HG03103 (cell line): Measurements from ENCODE around the gene TXK.
A peak's percentile ranks its signal among the peaks of the same experiment; 100 is the strongest.

ENCODE experiments used
- ATAC-seq: cut with Tn5 transposase; IDR thresholded peaks from one replicate; pipeline ENCODE4 v1.9.1; 2021; ENCODE audit warnings: low read depth; ENCODE audit not compliant: unreplicated experiment

Gene TXK

GRCh38 chr4:48108309-48109073 lies 25.6 kb downstream of the TXK start:
- no peak for ATAC-seq

GRCh38 chr4:48105230-48105629 lies 28.8 kb downstream of the TXK start:
- no peak for ATAC-seq

GRCh38 chr4:48103483-48104139 lies 30.4 kb downstream of the TXK start:
- ATAC-seq: peak; percentile 68

DNA sequence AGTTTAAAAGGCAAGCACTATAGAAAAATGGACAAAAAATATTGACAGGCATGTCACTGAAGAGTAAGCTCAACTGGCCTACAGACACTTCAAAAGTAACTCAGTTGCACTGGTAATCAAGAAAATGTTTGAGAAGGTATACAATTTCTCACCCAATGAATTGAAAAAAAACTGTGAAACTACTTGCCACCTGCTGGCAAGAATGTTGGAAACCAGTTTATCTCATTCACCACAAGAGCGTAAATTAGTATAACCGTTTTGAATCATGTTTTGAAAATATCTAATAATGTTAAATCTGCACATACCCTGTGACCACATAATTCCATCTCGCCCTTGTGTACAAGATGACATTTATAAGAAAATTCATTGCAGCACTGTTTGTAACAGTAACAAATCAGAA lies 31.7 kb downstream of the TXK start:
- ATAC-seq: no peak

DNA sequence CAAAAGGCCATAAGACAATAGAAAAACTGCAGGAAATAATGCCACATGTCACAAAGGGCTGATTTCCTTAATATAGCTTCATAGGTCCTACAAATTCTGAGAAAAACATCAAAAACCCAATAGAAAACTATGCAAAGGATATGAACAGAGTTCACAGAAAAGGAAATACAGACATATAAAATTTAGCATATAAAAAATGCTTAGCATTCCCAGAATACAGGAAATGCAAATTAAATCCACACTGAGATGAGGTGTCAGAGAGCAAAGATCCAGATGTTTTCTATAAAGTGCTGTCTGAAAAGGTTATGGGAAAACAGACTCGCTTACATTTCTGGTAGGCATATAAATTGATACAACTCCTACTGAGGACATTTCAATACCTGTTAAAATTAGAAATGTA lies 33.8 kb downstream of the TXK start:
- ATAC-seq: no peak

GRCh38 chr4:48095441-48095840 lies 38.6 kb downstream of the TXK start:
- ATAC-seq: no peak

DNA sequence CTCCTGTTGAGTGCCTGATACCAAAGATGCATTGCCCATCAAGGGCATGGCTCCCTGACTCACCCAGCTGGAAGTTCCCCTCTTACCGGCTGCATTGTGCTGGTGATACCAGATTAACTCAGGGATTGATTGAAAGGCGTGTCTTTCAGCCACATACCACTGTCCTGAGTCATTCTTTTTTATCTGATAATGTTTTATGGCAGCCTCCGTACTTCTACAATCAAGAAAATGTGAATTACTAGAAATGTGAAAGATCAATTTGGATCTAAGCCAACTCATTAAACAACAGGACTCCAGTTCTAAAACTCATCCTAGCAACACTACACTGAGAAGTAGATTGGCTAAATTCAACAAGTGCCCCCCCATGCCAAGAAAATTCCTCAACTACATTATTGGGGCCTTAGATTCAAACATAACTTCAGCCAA lies 40.0 kb downstream of the TXK start:
- no peak for ATAC-seq

DNA sequence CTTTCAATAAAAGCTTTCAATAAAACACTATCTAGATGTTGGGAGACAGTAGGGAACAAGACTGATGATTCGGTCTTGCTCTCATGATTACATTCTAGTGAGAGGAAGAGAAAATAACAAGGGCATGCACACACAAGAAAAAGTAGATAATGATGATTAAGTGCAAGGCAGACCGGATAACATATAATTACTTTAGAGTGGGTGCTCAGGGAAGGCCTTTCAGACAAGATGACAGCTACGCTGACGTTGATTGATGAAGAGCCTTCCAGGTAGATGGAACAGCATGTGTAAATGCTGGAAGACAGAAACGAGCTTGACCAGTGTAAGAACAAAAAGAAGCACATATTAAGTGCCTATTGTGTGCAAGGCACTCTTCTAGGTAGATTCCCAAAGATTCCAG lies 43.4 kb downstream of the TXK start:
- ATAC-seq: no peak

DNA sequence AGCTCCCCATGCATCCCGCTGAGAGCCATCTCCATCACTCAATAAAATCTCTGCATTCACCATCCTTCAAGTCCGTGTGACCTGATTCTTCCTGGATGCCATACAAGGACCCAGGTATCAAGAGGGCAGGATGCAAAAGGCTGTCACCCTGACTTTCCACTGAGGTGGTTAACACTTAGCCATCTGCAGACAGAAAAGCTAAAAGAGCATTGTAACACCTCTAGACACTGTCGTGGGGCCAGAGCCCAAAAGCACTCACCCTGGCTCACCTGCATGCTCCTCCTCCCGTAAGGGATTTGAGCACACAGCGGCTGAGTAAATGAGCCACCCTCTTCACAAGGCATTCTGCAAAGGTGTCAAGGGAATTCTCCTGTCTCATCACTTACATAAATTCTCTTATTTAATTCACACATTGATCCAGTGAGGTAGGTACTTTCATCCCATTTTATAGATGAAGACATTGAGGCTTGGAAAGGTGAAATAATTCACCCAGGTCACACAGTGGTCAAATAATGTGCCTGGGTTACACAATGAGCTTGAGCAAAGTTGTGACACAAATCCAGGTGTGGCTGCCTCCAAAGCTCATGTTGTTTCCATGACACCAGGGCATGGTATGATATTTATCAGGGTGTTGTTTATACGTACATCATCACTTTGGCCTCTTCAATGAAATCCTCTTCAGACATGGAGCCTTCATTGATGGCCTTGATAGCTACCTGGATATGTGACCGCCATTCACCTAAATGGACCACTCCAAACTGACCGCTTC lies 48.0 kb downstream of the TXK start:
- ATAC-seq: no peak

- no peak for ATAC-seq
Measured at GRCh38 chr4:48082956-48083355, 51.1 kb downstream of the TXK start.

- ATAC-seq: no peak
Measured at GRCh38 chr4:48081196-48081595, 52.9 kb downstream of the TXK start.

- ATAC-seq: no peak
Measured at GRCh38 chr4:48079972-48080391, 54.1 kb downstream of the TXK start.

GRCh38 chr4:48078862-48079655 lies 55.0 kb downstream of the TXK start:
- ATAC-seq: no peak

DNA sequence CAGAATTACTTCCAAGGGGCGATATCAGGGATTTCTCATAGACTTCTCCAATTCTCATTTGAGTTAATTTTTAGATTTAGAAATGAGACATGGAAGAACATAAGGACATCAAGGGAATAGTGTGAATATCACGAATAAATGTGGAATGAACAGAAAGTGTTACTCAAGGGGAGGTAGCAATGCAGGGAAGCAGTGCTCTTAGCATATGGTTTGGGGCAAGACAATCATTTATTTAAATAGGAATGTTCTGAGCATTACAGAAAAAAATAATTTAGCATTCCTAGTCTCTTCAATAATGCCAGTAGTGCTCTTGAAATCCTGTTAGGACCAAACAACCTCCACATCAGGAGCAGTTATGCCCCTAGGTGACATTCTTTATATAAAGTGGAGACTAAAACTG lies 55.6 kb downstream of the TXK start:
- ATAC-seq: no peak

- no peak for ATAC-seq
Measured at GRCh38 chr4:48074657-48075056, 59.4 kb downstream of the TXK start.

GRCh38 chr4:48073567-48074103 lies 60.4 kb downstream of the TXK start:
- no peak for ATAC-seq

DNA sequence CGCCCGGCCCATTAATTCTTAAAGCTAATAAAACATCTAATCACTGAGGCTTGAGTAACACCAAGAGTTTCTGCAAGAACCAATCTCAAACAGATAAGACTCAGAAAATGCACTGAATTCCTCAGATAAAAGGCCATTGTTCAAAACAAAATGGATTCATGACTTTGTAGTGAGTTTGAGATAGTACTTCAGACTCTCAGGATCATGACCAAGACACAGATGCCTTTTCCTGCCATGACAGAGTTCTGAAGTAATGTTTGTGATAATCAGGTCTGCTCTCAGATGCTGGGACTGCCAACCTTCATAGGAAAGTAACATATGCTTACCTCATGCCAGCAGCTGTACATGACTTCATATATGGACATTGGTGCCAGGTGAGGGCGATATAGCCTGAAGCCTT lies 62.9 kb downstream of the TXK start:
- ATAC-seq: no peak

- ATAC-seq: no peak
Measured at GRCh38 chr4:48069026-48069425, 65.0 kb downstream of the TXK start.

- ATAC-seq: no peak
Measured at GRCh38 chr4:48068182-48068581, 65.9 kb downstream of the TXK start.

GRCh38 chr4:48067536-48067935 lies 66.5 kb downstream of the TXK start:
- no peak for ATAC-seq
